ENCODE measurements around the gene SF1.

The SF1 gene

DNA sequence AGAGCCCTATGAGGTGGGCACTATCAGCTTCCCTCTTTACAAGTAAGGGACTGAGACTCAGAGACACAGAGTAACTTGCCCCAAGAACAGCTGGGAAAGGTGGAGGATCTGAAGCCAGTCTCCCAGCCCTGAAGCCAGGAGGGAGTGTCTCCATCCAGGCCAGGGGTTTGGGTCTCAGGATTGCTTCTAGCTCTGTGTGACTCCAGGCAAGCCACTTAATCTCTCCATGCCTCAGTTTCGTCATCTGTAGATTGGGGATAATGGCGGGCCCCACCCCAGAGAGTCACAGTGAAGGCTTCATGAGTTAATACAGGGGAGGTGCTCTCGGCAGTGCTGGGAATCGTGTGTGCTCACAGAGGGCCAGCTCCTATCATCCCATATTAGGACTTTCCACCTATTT lies 14.1 kb upstream of the SF1 start:
- TF ChIP-seq MYC (IDR thresholded peaks at IDR 0.05; ENCODE audit: low read depth, low read length) (no peak), MAX (IDR thresholded peaks at IDR 0.05; ENCODE audit: low read depth, low read length) (no peak), POLR2A (IDR thresholded peaks at IDR 0.05; ENCODE audit: extremely low read depth, insufficient read length) (no peak), CTCF (IDR thresholded peaks at IDR 0.05; ENCODE audit: low read depth, low read length) (no peak)
- DNase-seq (ENCODE audit: low read depth), result no peak
- no peak overlapping the region for H3K4me3 ChIP-seq (ENCODE audit: low read depth, low read length)

DNA sequence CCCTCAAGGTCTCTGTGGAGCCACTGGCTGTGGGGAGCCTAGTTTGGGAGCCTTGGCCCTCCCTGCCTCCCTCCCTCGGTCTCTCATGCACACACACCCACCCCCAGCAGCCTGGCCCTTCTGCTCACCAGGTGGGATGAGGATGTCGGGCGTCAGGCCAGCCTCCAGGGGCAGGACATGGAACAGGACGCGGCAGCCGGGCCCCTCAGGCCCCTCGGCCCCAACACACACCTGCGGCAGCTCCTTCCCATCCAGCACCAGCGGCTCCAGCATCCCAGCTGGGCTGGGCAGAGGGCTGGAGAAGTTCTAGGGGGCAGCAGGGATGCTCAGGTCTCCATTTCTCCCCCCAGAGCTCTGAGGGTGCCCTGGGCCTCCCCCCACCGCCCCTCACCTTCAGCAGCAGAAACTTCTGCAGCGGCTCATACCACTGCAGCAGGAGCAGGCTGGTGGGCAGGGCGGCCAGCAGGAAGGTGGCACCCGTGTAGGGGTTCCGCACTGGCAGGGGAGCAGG lies 13.5 kb upstream of the SF1 start:
- no peak overlapping the region for H3K4me3 ChIP-seq (ENCODE audit: low read depth, low read length)
- TF ChIP-seq CTCF (IDR thresholded peaks at IDR 0.05; ENCODE audit: low read depth, low read length) (no peak), MYC (IDR thresholded peaks at IDR 0.05; ENCODE audit: low read depth, low read length) (no peak), POLR2A (IDR thresholded peaks at IDR 0.05; ENCODE audit: extremely low read depth, insufficient read length) (no peak), MAX (IDR thresholded peaks at IDR 0.05; ENCODE audit: low read depth, low read length) (no peak)
- no peak for DNase-seq (ENCODE audit: low read depth)

DNA sequence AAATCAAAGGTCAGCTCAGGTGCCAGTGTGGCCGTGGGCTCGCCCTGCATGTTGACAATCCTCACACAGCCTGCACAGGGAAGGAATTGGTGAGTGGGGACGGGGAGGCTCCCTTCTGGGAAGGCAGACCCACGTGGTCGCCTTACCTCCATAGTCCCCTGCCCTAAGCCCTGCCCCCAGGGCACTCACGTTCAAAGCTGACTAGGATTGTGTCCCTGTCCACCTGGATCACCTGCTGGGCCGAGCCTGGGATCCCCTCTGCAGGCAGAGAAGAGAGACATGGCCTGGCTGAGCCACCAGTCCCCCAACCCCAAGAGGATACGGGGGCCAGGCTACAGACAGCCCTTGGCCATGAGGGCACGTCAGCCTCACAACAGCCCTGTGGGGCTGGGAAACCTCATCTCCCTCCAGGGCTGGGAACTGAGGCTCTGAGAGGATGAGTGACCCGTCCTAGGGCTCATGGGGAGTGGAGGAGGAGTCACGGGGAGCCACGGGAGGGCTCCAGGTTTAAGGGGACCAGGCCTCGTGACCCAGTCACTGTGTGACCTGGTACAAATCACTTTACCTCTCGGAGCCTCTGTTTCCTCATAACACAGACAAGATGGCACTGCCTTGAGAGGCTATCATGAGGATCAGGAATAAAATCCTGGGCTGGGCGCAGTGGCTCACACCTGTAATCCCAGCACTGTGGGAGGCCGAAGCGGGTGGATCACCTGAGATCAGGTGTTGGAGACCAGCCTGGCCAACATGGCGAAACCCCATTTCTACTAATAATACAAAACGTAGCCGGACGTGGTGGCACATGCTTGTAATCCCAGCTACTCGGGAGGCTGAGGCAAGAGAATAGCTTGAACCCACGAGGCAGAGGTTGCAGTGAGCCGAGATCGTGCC lies 12.1 kb upstream of the SF1 start:
- DNase-seq (ENCODE audit: low read depth), result no peak
- TF ChIP-seq CTCF (IDR thresholded peaks at IDR 0.05; ENCODE audit: low read depth, low read length) (no peak), MAX (IDR thresholded peaks at IDR 0.05; ENCODE audit: low read depth, low read length) (no peak), MYC (IDR thresholded peaks at IDR 0.05; ENCODE audit: low read depth, low read length) (no peak), POLR2A (IDR thresholded peaks at IDR 0.05; ENCODE audit: extremely low read depth, insufficient read length) (no peak)
- H3K4me3 ChIP-seq (ENCODE audit: low read depth, low read length), result no peak overlapping the region

- no peak for DNase-seq (ENCODE audit: low read depth)
- TF ChIP-seq MYC (IDR thresholded peaks at IDR 0.05; ENCODE audit: low read depth, low read length), result no peak
- TF ChIP-seq MAX (IDR thresholded peaks at IDR 0.05; ENCODE audit: low read depth, low read length), result no peak
- TF ChIP-seq POLR2A (IDR thresholded peaks at IDR 0.05; ENCODE audit: extremely low read depth, insufficient read length), result no peak
- TF ChIP-seq CTCF (IDR thresholded peaks at IDR 0.05; ENCODE audit: low read depth, low read length), result no peak
- no peak overlapping the region for H3K4me3 ChIP-seq (ENCODE audit: low read depth, low read length)
Measured at GRCh38 chr11:64789331-64790204, 11.2 kb upstream of the SF1 start.

DNA sequence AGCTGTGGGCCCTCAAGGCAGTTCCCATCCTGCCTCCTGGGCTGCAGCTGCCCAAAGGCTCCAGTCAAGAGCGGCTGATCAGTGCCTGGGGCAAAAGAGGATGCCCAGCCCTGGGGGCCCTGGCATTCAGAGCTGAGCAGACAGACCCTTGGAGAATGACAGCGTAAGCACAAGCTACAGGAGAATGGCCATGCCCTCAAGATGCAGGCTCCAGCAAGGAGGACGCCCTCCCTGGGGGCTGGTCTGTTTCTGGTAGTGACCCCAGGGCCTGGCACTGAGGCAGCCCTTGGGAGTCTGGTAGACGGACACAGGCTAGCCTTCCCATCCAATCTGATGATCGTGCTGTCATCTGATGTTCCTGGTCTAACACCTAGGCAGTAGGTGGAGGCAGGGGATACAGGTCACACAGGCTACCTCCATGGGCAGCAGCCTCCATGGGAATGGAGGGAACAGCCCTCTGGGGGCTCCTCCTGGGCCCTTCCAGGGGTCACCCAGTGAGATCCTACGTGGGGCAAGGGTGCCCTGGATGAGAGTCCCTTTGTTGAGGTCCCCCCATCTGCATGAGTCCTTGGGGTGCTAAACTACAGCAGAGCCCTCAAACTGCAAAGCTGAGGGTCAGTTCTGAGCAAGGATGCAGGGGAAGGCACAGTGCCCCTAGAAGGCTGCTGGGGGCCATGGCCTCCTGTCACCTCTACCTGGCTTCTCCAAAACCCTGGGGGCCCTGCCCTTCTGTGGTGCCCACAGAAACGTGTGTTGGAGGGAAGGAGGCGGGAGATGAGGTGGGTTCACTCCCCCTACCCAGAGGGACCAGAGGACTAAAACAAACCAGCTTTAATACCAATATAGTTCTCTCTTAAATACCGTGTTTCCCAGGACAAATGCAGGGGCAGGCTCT lies 10.2 kb upstream of the SF1 start:
- TF ChIP-seq MYC (IDR thresholded peaks at IDR 0.05; ENCODE audit: low read depth, low read length) (no peak), CTCF (IDR thresholded peaks at IDR 0.05; ENCODE audit: low read depth, low read length) (no peak), MAX (IDR thresholded peaks at IDR 0.05; ENCODE audit: low read depth, low read length) (no peak), POLR2A (IDR thresholded peaks at IDR 0.05; ENCODE audit: extremely low read depth, insufficient read length) (no peak)
- no peak for DNase-seq (ENCODE audit: low read depth)
- no peak overlapping the region for H3K4me3 ChIP-seq (ENCODE audit: low read depth, low read length)
